GM12891 (cell line): ENCODE results near the gene OPN4.

Source experiments
- POLR2A ChIP-seq: IDR thresholded peaks from 2 replicates; pipeline ENCODE4 v1.6.1; 2011; ENCODE audit warnings: low read depth, low read length, control low read depth
- POLR2AphosphoS5 ChIP-seq: IDR thresholded peaks from 2 replicates; pipeline ENCODE4 v1.6.1; 2011; ENCODE audit warnings: low read depth, low read length, control low read depth
- POU2F2 ChIP-seq: IDR thresholded peaks from 2 replicates; pipeline ENCODE4 v1.6.1; 2011; ENCODE audit warnings: low read depth, mild to moderate bottlenecking, control low read depth, low read length, moderate library complexity
- SPI1 ChIP-seq: IDR thresholded peaks from 2 replicates; pipeline ENCODE4 v1.6.1; 2011; ENCODE audit warnings: low read depth, low read length, control low read depth
- TAF1 ChIP-seq: IDR thresholded peaks from 2 replicates; pipeline ENCODE4 v1.6.1; 2011; ENCODE audit warnings: low read depth, low read length, control low read depth

GRCh38 chr10:86664341-86665217 is 10.2 kb downstream of the OPN4 start:
- TF ChIP-seq TAF1 (no peak), POLR2A (no peak), POLR2AphosphoS5 (no peak), POU2F2 (no peak), SPI1 (no peak)
